ENCODE measurements around the gene CGB3.
"Not testable (repeated sequence)": the region's sequence is repeated elsewhere in the genome, so short reads cannot be mapped to it uniquely, and the experiment has no call there.

CGB3 gene

DNA sequence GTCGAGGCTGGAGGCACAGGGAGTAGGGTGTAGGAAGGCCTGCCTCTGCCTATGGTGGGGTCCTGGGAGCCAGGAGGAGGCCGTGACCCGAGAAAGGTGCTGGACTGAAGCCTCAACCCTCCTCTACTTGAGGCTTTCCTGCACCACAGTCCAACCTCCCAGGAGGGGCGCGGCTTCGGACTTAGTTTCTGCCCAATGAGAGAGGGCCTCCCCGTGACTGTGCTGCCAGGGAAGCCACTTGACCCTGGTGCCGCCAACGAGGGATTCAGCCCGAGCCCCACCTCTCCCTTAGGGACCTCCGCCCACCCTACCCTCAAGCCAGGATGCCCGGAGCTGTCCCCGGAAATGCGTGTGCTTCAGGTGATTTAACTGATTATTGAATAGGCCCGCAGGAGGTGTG is at the start of gene CGB3:
Gene CGB3 (minus strand): TSS at position 101 of the 400 bp plus-strand sequence. CDS start 362 bp downstream, outside the sequence.
- DNase-seq (ENCODE audit: low read depth in 2 of 2), result not testable (repeated sequence)

DNA sequence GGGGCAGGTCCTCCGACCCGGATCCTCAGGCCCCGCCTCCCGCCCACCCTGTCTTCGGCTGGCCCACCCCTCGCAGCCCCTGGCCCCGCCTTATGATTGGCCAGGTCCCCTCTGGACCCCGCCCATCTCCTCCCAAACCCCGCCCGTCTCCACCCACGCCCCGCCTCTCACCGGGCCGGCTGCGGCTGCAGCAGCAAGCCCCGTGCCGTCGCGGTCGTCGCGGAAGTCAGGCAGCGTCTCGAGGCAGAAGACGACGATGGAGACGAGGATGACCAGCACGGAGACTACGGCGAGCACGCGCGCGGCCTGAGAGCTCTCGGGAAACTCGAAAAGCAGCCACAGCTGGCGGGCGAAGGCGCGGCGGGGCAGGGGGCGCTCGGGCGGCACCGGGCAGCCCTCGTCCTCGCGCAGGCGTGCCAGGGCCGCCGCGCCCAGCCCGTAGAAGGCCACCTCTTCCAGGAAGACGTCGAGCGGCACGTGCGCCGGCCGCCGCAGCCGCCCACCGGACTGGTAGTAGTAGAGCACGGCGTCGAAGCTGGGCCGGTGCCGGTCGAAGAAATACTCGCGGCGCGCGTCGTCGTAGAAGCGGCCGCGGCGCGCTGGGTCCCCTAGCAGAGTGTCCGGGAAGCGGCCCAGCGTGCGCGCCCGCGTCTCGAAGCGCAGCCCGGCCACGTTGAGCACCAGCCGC is 47.9 kb upstream of the CGB3 start:
- DNase-seq (ENCODE audit: low read depth in 2 of 2), result no peak

DNA sequence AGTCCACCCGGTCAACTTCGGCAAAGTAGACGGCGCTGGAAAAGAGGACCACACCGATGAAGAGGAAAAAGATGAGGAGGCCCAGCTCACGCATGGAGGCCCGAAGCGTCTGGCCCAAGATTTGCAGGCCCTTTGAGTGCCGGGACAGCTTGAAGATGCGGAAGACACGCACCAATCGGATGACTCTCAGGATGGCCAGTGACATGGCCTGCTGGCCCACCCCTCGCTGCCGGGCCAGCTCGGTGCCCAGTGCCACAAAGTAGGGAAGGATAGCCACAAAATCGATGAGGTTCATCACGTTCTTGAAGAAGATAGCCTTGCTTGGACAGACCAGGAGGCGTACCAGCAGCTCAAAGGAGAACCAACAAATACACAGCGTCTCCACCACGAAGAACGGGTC is 46.3 kb upstream of the CGB3 start:
- DNase-seq (ENCODE audit: low read depth in 2 of 2), result no peak

DNA sequence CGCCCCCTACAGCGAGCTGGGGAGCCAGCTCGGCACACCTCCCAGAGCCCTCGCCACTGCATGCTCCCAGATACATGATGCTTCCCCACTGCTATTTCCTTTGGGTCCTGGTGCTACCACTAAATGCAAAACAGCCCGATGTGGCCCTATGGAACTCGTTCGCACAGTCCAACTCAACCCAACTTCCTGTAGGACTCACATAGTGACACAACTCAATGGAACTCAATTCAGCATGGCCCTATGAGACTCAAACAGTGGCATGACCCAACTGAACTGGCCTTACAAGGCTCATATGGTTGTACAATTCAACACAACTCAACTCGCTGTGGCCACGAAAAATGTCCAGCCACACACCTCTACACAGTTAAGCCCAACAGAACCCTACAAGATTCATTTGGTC is 44.9 kb upstream of the CGB3 start:
- no peak for DNase-seq (ENCODE audit: low read depth in 2 of 2)

DNA sequence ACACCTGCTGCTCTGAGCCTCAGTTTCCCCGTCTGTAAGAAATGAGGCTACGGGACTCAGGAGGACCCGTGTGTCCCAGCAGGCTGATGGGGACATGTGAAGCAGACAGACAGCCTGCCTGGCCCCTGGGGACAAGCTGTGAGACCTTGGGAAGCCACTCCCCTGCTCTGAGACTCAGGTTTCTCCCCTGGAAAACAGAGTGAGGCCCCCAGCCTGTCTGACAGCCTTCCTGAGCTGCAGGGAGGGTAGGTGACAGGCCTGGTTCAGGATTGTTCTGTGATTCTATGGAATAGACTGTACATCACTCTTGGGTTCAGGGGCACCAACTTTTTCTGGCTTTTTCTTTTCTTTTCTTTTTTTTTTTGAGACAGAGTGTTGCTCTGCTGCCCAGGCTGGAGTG is 43.4 kb upstream of the CGB3 start:
- DNase-seq (ENCODE audit: low read depth in 2 of 2), result no peak

DNA sequence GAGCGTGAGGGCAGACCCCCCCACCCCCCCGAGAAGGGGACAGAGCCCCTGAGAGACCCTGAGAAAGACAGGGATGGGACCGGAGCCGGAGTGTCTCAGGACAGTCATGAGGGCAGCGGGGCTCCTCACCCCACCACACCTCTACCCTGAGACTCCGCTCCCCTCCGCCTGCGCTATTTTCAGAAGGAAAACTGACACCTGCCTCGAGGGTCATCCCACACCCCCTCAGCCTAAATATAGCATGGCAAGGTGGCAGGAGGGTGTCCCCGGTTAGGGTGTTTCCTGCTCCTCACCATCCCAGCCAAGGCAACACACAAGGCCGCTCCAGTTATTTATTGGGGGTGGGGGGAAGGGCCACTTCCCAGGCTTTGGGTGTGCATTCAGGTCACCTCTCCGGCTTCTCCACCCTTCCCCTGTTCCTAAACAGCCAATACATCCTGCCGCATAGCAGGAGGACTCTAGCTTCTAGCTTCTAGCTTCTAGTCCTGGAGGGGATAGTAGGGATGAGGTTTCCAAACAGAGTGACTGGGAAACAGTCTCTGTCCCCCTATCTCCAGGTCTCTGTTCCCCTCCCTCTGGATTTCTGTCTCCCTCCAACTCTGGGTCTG is 41.9 kb upstream of the CGB3 start:
- no peak for DNase-seq (ENCODE audit: low read depth in 2 of 2)

DNA sequence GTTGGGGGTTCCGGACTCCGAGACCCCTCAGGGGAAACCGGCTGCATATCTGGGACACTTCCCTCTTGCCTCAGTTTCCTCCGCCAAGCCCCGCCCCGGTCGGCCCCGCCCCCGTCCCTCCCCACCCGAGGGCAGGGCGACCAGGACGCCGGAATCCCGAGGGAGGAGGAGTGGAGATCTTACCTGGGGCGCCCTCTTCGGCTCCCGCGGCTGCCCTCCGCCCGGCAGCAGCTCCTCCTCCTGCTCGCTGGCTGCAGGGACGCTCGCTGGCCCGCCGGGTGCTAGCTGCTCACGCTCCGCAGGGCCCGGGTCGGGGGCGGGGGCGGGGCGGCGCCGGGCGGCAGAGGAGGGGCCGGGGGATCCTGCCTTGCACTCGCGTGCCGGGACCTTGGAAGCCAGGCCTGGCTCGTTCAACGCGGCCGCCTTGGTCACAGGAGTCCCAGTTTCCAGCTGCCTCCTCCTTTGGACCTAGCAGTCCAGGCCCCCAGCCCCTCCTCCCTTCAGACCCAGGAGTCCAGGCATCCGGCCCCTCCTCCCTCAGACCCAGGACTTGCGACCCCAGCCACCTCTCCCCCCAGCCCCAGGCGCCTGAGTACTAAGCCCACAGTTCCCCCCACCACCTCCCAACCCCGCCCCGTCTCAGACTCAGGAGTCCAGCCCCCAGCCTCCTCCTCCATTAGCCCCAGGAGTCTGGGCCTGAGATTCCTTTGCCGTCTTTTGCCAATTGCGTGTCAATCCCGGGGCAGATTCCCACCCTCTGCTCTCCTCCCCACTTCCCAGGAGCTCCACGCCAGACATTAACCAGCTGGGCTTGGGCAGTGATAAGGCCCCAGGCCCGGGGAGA is 40.9 kb upstream of the CGB3 start, which contains the start of gene NTF4:
Gene NTF4 (minus strand): TSS at position 51 of the 844 bp plus-strand sequence. CDS start 2,821 bp downstream, outside the sequence.
- no peak for DNase-seq (ENCODE audit: low read depth in 2 of 2)

DNA sequence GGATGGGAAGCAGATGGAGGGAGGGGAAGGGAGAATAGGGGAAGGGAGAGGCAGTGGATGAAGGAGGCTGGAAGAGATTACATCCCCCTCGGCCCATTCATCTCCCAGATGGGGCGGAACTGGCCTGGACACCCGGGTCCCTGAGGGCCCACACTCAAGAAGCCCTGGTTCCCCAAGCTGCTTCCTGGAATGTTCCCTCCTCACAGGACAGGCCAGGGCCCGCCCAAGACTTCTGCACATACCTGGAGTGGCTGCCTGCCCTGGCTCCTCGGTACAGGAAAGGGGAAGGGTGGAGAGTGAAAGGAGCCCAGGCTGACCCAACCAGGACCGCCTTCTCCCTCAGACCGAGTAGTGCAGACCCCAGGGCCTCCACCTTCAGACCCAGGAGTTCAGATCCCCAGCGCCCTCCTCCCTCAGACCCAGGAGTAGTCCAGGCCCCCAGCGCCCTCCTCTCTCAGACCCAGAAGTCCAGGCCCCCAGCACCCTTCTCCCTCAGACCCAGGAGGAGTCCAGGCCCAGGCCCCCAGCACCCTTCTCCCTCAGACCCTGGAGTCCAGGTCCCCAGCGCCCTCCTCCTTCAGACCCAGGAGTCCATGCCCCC is 40.0 kb upstream of the CGB3 start:
- DNase-seq (ENCODE audit: low read depth in 2 of 2), result no peak

DNA sequence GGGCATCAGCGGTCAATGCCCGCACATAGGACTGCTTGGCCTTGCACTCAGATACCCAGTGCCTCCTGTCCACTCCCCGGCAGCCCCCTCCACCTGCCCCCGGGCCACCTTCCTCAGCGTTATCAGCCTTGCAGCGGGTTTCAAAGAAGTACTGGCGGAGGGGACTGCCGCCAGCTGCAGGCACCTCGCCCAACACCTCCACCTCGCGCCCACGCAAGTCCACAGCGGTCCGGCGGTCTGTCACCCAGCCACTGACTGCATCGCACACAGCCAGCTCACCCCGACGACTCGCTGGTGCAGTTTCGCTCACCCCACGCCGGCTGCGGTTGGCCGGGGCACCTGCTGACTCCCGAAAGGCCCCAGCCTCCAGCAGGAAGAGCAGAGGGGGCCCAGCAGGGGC is 37.3 kb upstream of the CGB3 start:
- DNase-seq (ENCODE audit: low read depth in 2 of 2), result no peak

DNA sequence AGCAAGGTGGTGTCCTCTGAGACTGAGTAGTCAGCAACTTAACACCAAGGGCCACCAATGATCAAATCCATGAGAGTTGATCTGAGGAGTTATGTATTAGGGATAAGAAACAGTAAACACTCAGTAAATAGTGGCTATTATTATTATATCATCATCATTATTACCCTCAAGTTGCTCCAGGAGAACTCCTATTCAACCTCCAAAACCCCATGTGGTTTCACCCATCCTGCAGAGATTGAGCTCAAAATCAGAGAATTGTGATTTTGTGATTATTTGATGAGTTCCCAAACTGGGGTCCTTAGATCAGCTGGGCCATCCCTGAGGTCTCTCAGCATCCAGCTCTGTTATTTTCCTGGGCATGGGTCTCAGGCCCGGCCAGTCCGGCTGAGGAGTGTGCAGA is 36.9 kb upstream of the CGB3 start:
- no peak for DNase-seq (ENCODE audit: low read depth in 2 of 2)

DNA sequence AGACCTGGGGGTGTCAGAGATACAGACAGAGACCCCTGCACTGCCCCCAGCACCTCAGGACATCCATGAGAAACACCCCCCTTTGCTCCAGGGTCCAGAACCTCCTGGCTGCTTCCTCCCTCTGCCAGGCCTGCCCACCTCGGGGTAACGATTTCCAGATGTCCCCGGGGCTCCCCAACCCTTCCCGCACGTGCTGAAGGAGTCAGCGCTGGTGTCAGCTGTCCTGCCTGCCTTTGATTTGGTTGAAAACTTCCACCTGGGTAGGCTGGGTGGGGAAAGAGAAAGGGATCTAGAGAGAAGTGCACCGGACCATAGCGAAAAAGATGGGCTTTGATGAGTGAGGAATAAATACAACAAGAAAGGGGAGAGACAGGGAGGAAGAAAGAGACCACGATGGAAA is 34.9 kb upstream of the CGB3 start:
- no peak for DNase-seq (ENCODE audit: low read depth in 2 of 2)

DNA sequence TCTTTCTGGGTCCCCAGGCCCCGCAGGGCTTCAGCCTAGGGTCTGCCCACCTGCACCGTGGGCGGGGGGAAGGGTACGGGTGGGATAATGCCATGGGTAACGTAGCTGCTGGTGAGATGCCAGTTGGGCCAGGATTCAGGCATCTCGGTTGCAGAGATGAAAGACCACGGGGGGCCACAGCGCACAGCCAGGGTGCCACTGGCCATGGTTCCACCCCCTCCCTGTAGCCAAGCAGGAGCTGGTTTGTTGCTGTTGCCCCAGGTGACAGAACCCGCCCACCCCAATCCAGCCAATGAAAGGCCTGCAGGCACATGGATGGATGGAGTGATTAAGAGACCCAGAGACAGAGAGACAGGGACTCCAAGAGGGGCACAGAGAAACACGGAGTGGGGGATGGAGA is 34.4 kb upstream of the CGB3 start:
- no peak for DNase-seq (ENCODE audit: low read depth in 2 of 2)

DNA sequence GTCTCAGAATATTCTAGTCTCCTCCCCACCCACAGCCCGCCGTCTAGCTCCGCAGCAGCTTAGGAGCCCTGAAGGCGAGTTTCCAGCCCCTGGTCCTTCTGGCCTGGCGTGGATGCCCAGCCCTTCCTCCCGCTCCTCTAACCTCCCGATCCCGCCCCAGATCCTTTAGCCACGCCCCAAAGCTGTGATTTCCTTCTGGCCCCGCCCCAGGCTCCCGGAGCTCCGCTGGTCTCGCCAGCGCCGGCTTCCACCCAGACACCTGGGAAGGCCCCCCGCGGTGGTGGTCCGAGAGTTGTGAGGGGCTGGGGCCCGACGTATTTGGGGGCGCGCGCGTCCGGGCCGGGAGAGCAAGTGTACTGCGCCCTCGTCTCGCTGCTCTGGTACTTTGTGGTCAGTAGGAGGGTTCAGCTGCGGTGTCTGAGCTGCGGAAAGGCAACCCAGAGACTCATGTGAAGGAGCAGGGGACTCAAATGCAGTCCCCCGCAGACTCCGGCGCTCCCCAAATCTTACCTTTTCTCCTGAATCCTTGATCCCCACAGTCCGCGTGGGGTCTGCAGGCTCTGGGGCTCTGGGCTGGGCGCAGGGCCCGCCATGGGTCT is 33.6 kb upstream of the CGB3 start, which contains the start of gene CGB7:
Gene CGB7 (minus strand): TSS at position 114 of the 599 bp plus-strand sequence. CDS start 2,374 bp downstream, outside the sequence.
- no peak for DNase-seq (ENCODE audit: low read depth in 2 of 2)

DNA sequence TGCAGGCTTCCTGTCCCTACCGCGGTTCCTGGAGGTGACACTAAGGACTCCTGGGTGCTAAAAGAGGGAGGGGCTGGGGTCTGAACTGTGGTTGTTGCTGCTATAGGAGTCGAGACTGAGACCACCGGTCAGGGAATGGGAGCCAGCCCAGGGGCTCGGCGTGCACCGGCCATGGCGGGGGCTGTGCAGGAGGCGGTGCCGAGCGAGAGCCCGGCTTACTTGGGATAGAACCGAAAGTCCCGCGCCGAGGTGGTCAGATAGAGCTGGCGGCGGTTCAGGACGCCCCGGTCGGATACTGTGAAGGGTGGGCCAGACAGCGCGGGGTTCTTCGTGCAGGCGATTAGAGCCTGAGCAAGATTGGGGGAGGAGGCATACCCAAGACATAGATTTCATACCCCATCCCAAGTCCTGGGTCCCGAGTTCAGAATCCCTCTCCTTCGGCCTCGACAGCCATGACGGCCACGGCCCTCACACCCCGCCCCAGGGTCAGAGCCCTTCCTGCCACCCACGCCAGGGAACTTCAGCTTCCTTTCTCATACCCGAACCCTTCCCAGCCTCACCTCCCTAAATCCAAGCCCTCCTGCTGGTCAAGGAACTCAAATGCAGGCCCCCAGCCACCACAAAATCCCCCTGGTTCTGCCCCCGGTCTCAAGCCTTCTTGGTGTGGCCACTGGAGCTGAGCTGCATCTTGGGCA is 32.9 kb upstream of the CGB3 start:
- DNase-seq (ENCODE audit: low read depth in 2 of 2), result not testable (repeated sequence)

DNA sequence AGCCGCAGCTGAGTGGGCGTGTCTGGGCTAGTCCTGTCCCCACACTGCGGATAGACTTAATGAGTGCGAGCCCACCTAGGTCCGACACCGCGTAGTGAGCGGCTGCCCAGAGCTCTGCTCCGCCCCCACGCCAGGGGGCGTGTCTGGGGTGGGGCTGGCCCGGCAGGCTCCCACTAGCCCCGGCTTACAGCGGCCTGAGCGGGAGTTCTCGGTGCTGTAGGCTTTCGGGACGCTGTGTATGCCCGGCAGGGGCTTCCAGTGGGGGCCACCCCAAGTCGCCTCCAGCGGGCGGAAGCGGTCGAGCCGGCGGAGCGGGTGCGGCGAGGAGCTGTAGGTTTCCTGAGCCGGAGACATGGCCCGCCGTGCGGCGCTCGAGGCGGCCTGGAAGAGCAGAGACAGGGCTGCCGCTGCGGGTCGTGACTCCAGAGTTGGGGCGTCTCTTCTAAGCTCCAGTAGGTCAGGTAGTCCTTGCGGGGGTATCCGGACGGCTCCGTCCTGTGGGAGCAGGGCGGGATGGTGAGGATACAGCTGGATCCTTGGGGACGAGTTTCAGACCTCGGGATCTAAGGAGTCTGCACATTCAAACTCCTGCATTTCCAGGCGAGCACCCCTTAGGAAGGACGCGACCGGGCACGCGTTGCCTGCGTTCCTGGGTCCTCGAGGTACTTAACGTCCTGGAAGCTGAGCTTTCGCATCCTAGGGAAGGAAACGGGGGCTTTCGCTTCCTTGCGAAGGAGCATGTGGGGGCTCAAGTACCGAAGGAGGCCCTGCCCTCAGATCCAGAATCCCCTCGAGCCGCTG is 32.2 kb upstream of the CGB3 start:
- DNase-seq (ENCODE audit: low read depth in 2 of 2), result no peak

DNA sequence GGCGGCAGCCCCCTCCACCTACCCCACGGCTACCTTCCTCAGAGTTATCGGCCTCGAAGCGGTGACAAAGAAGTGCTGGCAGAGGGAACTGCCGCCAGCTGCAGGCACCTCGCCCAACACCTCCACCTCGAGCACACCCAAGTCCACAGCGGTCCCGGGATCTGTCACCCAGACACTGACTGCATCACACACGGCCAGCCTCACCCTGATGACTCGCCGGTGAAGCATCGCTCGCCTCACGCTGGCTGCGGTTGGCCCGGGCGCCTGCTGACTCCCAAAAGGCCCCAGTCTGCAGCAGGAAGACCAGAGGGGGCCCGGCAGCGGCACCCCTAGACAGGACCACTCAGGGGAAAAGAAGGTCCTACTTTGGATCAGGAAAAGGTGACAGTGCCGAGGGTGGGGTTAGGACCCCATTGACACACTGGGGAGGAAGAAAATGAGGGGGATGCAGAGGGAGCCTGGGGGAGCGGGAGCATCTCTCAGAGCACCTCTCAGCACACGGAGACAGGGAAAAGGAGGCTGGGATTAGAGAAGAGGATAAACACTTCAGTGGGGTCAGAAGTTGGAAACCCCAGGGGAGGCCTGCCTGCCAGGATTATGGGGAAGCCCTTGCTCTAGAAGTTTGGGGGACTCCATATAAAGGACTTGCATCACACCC is 26.4 kb upstream of the CGB3 start:
- not testable (repeated sequence) for DNase-seq (ENCODE audit: low read depth in 2 of 2)

DNA sequence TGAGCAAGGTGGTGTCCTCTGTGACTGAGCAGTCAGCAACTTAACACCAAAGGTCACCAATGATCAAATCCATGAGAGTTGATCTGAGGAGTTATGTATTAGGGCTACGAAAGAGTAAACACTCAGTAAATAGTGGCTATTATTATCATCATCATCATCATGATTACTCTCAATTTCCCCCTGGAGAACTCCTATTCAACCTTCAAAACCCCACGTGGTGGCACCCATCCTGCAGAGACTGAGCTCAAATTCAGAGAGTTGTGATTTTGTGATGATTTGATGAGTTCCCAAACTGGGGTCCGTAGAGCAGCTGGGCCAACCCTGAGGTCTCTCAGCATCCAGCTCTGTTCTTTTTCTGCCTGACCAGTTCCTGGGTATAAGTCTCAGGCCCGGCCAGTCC is 25.7 kb upstream of the CGB3 start:
- DNase-seq (ENCODE audit: low read depth in 2 of 2), result not testable (repeated sequence)

DNA sequence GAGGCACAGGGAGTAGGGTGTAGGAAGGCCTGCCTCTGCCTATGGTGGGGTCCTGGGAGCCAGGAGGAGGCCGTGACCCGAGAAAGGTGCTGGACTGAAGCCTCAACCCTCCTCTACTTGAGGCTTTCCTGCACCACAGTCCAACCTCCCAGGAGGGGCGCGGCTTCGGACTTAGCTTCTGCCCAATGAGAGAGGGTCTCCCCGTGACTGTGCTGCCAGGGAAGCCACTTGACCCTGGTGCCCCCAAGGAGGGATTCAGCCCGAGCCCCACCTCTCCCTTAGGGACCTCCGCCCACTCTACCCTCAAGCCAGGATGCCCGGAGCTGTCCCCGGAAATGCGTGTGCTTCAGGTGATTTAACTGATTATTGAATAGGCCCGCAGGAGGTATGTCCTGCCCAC is 24.9 kb upstream of the CGB3 start, which contains the start of gene CGB8:
Gene CGB8 (minus strand): TSS at position 101 of the 400 bp plus-strand sequence. CDS start 372 bp downstream, outside the sequence.
- not testable (repeated sequence) for DNase-seq (ENCODE audit: low read depth in 2 of 2)

DNA sequence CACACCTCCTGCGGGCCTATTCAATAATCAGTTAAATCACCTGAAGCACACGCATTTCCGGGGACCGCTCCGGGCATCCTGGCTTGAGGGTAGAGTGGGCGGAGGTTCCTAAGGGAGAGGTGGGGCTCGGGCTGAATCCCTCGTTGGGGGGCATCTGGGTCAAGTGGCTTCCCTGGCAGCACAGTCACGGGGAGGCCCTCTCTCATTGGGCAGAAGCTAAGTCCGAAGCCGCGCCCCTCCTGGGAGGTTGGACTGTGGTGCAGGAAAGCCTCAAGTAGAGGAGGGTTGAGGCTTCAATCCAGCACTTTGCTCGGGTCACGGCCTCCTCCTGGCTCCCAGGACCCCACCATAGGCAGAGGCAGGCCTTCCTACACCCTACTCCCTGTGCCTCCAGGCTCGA is 19.4 kb upstream of the CGB3 start, which contains the start of gene CGB5:
Gene CGB5 (plus strand): TSS at position 301 of the 400 bp plus-strand sequence. CDS start 362 bp downstream, outside the sequence.
- DNase-seq (ENCODE audit: low read depth in 2 of 2), result not testable (repeated sequence)

Data from fibroblast of skin of left biceps (primary cell).